GM18507 (cell line): ENCODE measurements around the gene SLC9A6.
A peak's percentile ranks its signal among the peaks of the same experiment; 100 is the strongest.
"Not testable (repeated sequence)": the region's sequence is repeated elsewhere in the genome, so short reads cannot be mapped to it uniquely, and the experiment has no call there.

Experiments
- DNase-seq: peaks from one replicate; pipeline ENCODE4 v3.0.0; 2011; ENCODE audit warnings: low read depth; ENCODE audit not compliant: insufficient read length; ENCODE audit errors: extremely low spot score
- FAIRE-seq: peaks from 2 replicates; lab custom pipeline; 2011; peaks lifted over from hg19 to GRCh38; lab: Jason Lieb, UNC

The SLC9A6 gene

DNA sequence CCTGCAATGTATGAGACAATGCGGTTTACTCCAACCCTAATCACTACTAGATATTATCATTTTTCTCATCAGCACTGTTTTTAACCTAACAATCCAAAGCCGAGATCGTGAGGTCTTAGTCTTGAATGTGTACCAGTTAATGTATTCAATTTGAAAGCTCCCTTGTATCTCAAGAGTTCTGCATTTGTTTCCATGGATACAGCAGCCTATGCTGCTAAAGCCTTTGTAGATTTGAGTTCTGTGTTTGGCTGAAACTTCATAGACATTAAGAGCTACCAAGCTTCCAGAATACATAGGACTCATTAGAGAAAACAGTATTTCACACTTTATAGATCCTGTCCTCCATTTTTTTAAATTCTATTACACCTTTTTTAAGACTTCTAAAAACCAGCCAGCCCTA is 39.9 kb downstream of the SLC9A6 start:
- FAIRE-seq, result no peak
- DNase-seq, result no peak

DNA sequence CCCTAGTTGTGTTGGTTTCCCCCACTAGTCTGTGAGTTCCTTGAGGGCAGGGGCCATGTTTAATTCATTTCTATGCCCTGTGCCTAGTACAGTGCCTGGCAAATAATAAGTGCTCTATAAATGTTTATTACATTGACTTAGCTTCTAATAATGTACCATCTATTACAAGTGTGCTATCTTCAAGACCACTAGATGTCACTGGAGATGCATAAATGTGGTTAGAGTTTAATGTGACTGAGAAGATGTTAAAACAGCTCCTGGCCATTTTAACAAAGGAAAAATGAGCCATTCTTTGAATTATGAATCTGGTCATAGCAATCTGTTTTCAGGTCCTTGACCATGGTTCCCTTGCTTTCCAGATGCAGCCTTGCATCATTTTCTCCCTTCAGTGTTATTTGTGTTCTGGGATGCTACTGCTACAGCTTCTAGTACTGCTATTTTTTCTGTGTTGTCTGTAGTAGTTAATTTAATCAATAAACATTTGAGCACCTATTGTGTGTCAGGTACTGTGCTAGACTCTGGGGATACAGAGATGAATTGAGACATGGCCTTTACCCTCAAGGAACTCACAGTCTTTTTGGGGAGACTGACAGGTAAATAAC is 43.2 kb downstream of the SLC9A6 start:
- FAIRE-seq (peak; percentile 78), DNase-seq (no peak)

DNA sequence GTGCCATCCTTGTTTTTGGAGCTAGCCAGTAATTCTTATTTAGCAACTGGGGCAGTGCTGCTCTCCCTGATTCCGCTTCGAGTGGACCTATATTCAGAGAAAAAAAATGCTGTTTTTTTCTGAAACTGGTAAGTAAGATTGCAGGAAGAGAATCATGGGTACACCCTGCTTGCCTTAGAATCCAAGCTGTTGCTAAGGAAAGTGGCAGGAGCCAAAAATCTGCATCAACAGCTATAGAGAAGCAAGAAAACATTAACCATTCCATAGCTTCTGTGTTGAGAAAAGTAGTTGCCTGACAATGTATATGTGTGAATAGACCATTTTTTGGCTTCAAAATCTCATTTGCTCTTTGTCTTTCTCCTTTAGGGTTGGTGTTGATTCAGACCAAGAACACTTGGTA is 44.5 kb downstream of the SLC9A6 start:
- FAIRE-seq, result no peak
- no peak for DNase-seq

DNA sequence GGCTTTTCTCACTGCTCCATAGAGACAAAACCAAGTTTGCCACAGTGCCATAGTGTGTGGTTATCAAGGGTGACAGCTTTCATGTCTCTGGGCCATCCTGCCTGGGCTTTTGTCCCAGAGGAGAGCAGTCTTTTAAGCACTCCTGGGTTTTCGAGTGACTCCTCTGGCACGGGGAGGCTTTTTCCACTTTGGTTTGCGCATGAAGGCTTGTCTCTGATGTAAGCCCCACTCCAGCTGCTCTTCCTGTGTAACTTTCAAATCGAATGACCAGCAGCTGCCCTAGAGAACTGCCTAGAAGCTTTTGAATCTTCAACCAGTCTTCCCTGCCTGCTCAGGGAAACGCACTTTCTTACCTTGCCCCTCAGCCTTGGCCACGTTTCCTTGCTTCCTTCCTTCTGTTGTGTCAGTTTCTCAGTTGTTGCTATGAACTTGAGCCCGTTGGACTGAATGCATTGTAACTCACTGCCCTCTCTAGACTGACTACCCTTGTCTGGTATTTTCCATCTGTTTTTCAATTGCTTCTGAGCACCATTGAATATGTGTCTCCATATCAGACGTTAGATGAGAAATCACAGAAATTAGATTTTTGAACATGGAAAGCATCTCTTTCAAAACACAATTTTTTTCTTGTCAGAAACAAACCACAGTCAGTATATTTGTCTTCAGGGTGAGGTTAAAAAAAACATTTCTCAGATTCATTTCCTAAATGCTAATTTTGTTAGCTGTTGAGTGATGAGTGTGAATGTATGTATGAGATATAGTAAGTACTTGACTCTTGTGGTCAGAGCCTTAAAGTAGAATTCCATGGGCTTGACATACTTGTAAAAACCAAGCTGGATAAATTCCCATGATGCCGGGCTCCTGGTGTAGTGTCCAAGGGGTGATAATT is 45.3 kb downstream of the SLC9A6 start:
- FAIRE-seq, result no peak
- DNase-seq, result no peak

DNA sequence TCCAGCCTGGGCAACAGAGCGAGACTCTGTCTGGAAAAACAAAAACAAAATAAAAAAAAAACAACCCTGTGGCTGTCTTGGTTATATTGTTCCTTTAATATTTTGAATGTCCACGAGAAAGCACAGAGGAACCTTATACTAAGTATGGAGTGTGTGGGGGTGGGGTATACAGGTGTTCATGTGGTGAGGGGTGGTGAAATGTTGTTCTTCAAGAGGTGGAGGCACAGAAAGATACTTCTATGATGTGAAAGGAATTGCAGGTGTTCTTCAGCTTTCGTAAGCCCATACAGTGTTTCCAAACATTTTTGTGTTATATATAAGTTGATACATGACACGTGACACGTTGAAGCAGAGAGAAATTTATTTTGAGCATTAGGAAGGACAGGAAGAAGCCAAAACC is 46.4 kb downstream of the SLC9A6 start:
- FAIRE-seq, result no peak
- no peak for DNase-seq

DNA sequence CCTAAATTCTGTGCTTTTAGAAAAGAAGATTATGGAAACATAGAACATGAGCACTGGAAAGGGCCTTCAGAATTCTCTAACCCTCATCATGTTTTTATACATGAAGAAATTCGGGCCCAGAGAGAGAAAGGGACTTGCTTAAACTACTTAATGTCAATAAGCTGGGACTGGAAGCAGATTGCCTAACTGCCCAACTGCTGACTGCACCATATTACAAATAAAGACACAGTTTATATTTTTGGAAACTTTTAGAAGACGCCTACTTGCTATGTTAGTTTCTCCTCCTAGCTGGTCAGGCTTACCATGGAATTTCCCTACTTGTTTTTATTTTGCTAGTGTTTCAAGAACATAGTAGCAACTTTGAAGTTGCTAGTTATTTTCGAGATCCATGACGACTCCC is 47.1 kb downstream of the SLC9A6 start:
- no peak for FAIRE-seq
- no peak for DNase-seq

DNA sequence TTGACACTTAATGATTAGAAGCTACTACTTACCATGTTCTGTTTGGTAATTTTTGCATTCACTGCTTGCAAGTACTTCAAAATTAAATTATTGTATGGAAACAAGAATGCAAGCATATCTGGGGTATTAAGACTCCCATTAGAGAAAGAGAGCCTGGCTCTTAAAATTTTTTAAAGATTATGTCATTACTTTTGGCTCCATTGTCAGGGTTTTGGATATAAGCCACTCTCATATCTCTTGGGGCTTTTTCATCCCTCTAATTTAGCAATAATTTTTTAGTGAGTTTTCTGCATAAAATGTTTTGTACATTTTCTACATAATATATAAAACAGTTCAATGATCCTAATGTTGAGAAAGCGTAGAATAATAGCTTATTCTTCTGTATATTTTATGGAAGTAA is 49.4 kb downstream of the SLC9A6 start:
- DNase-seq (no peak), FAIRE-seq (no peak)

DNA sequence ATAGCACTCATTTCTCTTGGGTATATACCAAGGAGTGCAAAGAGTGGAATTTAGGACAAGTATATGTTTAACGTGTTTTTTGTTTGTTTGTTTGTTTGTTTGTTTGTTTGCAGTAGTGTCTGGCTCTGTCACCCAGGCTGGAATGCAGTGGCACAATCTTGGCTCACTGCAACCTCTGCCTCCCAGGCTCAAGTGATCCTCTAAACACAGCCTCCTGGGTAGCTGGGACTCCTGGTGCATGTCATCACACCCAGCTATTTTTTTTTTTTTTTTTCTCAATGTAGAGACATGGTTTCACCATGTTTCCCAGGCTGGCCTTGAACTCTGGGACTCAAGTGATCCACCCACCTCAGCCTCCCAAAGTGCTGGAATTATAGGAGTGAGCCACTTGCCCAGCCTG is 50.4 kb downstream of the SLC9A6 start:
- DNase-seq (no peak), FAIRE-seq (no peak)

DNA sequence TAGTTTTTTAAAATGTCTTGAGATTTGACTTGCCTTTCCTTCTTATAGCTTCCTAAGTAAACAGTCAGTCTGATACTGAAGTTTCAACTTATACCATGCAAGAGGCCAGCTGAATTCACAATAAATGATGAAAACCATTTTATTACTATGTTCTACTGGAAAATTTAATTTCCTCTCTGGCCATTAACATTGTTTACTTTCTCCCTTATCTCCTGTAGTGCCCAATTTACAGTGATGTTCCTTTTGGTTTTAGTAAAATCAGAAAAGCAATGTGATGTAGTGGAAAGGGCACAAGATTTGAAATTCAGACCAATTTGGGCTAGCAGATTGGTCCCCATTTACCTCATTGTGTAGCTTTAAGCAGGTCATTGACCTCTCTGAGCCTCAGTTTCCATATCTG is 54.2 kb downstream of the SLC9A6 start:
- no peak for DNase-seq
- FAIRE-seq, result no peak

DNA sequence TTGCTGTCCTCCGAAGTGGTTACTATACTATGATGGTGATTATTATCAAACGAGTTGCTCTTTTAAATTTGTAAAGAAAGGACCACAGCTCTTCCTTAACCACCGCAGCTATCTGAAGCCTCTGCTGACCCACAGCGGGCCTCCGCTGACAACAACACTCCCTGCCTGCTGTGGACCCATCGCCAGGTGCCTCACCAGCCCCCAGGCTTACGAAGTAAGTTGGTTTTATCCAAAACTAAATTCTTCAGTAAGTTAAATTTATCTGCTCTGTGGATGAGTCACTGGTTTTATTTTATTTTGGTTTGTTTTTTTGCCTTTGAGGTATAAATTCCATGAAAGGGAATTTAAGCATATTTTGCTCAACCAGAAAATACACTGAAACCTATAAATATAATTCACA is 54.7 kb downstream of the SLC9A6 start:
- FAIRE-seq (no peak), DNase-seq (no peak)

DNA sequence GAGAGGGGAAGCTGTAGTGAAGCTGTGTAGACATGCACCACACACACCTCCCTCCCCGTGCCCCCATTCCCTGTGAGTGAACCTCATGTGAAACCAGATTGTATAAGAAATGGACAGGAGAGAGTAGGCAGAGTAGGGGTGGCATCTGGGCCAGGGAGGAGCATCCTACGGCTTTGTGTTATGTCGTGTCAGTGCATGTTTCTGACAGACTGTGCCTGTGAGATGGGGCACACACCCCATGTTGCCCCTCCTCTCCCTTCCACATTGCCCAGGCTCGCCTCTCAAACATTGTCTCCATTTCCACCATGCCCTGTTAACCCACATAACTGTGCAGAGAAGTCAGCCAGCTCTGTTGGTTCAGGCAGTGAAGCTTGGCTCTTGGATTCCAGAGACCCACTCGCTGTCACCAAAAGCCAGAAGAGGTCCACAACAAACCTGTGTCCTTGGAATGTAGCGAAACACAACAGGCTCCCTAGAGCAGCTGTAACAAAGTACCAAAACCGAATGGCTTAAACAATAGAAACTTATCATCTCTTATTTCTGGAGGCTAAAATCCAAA is 56.1 kb downstream of the SLC9A6 start:
- FAIRE-seq (no peak), DNase-seq (no peak)

DNA sequence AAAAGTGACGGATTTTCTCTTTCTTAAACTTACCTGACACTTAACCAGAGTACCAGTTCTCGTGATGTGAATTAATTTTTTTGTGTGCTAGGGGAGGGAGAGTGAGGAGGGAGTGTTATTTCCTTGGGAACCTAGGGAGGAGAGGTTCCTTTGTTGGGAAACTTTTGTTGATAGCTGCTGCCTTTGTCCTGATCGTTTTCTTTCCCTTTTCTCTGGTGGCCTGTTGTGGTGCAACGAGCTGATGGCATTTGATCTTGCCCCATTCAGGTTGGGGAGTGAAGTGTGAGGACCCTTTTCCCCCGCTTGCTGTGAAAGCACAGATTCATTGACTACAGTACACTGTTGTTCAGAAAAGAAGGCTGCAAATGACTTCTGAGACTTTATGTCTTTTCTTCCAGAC is 59.8 kb downstream of the SLC9A6 start:
- FAIRE-seq (no peak), DNase-seq (no peak)

DNA sequence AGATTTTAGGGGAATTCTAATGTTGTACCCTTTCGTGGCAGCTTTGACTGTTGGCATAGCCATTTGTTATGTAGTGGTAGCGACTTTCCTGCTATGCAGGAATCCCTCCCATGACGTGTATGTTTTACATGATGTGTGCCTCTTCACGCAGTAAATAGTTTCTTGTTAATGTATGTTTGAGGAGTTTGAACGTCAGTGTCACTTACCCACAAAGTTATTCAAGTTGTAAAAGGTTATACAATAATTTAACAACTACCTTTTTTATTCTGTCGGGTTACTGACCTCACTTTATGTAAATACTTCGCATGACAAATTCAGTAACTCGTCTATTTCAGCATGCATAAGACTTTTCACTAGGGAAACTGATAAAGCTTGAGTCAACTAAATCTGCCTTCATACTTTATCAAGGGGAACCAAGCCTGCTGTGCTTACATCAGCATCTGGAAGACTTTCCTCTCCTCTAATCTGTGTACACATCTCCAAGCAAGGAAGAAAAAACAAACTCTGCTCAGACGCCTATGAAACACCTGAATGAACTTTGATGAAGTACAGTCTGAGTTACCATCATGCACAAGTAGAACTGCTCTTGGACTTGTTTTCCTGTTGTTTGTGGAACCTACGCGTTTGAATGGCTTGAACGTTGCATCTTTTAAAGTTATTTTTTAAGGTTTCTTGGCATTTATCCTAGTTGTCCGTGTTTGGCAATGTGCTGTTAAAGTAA is 61.2 kb downstream of the SLC9A6 start:
- FAIRE-seq, result no peak

DNA sequence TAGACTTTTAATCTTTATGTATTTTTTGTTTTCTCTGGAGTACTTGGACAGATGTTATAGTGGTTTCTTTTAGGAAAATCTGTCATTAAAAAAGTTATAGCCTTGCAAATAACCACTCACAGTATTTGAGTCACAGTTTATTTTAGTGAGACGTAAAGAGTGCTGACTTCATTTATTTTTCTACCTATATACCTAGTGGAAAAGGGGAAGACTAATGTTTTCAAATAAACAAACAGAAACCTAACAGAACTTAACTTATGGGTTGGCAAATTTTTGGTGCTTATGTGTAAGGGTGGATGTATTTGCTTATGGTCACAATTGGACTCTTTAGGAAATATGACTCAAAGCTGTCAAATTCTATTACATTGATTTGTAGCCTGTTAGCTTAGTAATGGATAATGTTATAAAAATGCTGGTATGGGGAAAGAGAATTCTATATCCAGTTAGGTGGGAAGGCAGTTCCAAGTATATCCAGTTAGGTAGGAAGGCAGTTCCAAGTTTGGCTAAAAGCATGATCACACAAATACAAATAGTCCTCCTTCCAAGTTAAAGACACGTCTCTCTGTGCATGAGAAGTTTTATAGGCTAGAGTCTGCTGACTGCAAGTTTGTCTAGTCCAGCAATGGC is 61.9 kb downstream of the SLC9A6 start:
- DNase-seq (no peak), FAIRE-seq (no peak)

More for the DNA sequence above, 61.2 kb downstream of the SLC9A6 start:
- DNase-seq, result no peak

DNA sequence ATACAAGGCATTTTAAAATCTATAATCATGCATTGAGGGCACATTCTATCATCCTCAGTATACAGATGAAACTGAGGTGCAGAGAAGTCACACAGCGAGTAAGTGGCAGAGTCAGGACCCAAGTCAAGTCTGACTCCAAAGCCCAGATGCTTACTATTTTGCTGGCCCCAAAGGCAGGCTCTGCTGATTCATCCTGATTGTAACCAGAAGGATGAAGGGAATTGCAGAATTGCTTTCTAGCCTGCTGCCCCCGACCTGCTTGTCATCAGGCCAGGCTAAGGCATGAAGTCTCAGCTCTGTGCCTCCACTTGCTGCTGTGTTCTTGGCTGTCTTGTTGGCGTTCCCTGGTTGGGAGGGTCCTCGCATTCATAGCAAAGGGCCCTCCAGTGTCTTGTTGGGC is 62.7 kb downstream of the SLC9A6 start:
- no peak for FAIRE-seq
- DNase-seq, result no peak

DNA sequence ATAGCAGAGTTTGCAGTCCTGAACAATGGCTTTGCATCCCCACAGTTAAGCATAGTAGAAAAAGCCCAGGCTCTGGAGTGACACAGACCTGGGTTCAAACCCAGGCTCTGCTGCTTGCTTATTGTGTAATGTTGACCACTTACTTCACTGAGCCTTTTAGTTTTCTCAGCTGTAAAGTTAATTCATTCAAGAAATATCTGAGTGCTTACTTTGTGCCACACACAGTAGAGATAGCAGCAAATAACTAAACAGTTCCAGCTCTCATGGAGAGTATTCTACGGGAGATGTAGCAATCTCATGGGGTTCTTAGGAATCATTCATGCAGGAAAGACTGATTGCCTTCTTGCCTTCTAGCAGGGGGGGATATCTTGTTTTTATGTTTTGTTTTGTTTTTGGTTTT is 63.2 kb downstream of the SLC9A6 start:
- FAIRE-seq (no peak), DNase-seq (no peak)

DNA sequence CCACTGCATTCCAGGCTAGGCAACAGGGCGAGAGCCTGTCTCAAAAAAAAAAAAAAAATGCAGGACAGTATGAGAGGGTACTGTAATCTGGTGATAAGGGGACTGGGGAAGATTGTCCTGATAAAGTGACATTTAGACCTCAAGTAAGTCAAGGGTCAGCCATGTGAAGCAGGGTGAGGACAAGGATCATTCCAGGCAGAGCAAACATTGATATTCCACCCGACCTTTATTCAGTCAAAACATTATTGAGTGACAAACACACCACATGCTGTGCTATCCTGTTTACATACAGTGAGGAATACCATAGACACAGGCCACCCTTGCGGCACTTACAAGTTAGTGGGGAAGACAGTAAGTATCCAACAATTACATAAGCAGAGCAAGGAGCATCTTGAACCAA is 64.4 kb downstream of the SLC9A6 start:
- DNase-seq, result no peak
- no peak for FAIRE-seq

DNA sequence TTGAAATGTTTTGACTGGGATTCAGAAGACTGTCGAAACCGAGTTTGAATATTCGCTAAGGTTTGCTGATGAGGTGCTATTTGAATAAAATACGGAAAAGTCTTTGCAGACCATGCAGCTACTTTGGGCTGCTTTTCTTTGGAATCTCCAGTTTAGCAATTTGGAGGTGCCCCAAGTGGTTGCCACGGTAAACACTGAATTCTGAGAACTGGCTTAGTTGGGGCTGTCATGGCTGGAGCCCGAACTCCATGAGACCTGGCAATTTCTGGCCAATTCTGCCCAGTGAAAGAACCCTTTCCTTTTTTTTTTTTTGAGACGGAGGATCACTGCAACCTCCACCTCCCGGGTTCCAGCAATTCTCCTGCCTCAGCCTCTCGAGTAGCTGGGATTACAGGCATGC is 65.6 kb downstream of the SLC9A6 start:
- DNase-seq, result not testable (repeated sequence)
- FAIRE-seq, result peak; percentile 64

DNA sequence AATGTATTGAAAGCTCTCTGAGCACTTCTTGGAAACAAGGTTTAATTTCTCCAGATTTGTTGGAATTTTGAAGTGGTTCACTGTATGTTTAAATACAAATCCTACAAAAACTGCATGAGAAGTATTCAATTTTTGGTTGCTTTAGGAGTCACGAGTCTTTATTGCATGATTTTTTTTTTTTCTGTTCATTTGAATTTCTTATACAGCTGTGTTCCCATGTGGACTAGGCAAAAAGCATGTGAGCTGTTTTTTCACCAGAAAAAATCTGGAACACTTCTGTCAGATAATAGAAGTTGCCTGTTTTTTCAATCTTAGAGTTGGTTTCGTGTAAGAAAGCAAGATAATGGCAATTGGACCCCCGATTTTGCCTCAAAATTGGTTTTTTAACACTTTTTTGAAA is 66.4 kb downstream of the SLC9A6 start:
- no peak for DNase-seq
- no peak for FAIRE-seq

DNA sequence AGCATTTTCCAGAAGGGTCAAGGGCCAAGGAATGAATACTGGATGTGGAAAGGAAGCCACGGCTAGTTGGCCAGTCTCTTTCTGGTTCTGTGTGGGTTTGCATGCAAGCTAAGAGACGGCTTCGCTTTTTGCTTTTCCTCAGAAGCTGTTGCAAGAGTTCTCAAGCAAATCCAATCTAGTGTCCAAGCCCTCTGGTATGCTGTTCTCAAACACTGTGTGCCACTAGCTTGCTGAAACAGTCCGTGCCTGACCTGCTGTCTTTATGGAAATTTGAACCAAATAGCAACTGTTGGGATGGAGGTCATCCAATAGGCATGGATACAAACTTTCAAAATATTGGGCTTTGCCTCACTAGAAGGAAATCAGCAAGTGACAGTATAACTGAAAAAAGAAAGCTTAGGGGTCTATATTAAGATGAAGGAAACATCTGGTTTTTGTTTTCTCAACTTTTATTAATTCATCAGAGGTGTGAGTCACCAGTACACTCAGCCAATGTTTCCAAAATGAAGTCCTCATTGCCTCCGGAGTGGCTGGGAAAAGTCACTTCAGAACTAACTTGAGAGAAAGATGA is 70.5 kb downstream of the SLC9A6 start:
- DNase-seq (no peak), FAIRE-seq (no peak)
